Liver (tissue), 3 donors: ENCODE measurements around the gene RNU1-4.
"Not testable (repeated sequence)": the region's sequence is repeated elsewhere in the genome, so short reads cannot be mapped to it uniquely, and the experiment has no call there.

Experiments
- RAD21 ChIP-seq, 2 donors: IDR thresholded peaks; 2 replicates each; pipeline ENCODE4 v1.6.1; 2016; ENCODE audit warnings: antibody characterized with exemption in 2 of 2, mild to moderate bottlenecking in 2 of 2
- TAF1 ChIP-seq: conservative IDR thresholded peaks from 2 replicates; pipeline ENCODE4 v1.6.1; 2016; ENCODE audit warnings: antibody characterized with exemption, mild to moderate bottlenecking
- TF ChIP-seq, protein P1 (sequence below): fragments of 150-350 bp; IDR thresholded peaks from 2 replicates; pipeline ENCODE4 v1.5.1; 2017; ENCODE audit warnings: improper control_type of control experiment, low read depth, low read length; ENCODE audit not compliant: missing input control
- TF ChIP-seq, protein P2 (sequence below): IDR thresholded peaks from 2 replicates; pipeline ENCODE4 v1.6.1; 2016; ENCODE audit warnings: antibody characterized with exemption, mild to moderate bottlenecking
- donor health status: healthy.
- donor health status: healthy.

DNA sequence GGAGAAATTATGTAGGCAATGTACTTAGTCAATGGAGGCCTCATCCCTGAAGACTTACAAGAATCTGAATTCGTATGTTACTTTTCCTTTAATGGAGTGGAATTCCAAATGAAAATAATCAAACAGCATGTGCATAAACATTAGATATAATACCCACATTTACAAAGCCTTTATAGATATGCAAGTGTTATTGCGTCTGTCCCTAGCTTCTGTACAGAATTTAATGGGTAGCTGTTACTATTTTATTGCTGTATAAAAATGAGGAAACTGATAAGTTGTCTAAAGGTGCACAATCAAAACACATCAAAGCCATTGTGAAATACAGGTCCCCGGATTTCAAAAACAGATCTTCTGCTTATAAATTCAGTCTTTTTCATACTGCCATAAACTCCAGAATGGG lies 12.5 kb downstream of the RNU1-4 start:
- TF ChIP-seq, protein P1, sequence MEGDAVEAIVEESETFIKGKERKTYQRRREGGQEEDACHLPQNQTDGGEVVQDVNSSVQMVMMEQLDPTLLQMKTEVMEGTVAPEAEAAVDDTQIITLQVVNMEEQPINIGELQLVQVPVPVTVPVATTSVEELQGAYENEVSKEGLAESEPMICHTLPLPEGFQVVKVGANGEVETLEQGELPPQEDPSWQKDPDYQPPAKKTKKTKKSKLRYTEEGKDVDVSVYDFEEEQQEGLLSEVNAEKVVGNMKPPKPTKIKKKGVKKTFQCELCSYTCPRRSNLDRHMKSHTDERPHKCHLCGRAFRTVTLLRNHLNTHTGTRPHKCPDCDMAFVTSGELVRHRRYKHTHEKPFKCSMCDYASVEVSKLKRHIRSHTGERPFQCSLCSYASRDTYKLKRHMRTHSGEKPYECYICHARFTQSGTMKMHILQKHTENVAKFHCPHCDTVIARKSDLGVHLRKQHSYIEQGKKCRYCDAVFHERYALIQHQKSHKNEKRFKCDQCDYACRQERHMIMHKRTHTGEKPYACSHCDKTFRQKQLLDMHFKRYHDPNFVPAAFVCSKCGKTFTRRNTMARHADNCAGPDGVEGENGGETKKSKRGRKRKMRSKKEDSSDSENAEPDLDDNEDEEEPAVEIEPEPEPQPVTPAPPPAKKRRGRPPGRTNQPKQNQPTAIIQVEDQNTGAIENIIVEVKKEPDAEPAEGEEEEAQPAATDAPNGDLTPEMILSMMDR = not testable (repeated sequence)
- not testable (repeated sequence) for TF ChIP-seq TAF1; RAD21 (IDR thresholded peaks at IDR 0.05)
- TF ChIP-seq, protein P2, sequence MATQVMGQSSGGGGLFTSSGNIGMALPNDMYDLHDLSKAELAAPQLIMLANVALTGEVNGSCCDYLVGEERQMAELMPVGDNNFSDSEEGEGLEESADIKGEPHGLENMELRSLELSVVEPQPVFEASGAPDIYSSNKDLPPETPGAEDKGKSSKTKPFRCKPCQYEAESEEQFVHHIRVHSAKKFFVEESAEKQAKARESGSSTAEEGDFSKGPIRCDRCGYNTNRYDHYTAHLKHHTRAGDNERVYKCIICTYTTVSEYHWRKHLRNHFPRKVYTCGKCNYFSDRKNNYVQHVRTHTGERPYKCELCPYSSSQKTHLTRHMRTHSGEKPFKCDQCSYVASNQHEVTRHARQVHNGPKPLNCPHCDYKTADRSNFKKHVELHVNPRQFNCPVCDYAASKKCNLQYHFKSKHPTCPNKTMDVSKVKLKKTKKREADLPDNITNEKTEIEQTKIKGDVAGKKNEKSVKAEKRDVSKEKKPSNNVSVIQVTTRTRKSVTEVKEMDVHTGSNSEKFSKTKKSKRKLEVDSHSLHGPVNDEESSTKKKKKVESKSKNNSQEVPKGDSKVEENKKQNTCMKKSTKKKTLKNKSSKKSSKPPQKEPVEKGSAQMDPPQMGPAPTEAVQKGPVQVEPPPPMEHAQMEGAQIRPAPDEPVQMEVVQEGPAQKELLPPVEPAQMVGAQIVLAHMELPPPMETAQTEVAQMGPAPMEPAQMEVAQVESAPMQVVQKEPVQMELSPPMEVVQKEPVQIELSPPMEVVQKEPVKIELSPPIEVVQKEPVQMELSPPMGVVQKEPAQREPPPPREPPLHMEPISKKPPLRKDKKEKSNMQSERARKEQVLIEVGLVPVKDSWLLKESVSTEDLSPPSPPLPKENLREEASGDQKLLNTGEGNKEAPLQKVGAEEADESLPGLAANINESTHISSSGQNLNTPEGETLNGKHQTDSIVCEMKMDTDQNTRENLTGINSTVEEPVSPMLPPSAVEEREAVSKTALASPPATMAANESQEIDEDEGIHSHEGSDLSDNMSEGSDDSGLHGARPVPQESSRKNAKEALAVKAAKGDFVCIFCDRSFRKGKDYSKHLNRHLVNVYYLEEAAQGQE = not testable (repeated sequence)
